ENCODE results near the gene CYP1B1. TPM values are rescaled to one million over a fixed set of nuclear protein-coding genes. Genes with fewer than 3 reads are reported as not detected.
"Not testable (repeated sequence)": the region's sequence is repeated elsewhere in the genome, so short reads cannot be mapped to it uniquely, and the experiment has no call there.

Gene CYP1B1
- total RNA-seq, result 17.1 TPM
- long read RNA-seq, full-length matches to known transcripts, result 27 of 43 reads
- long read RNA-seq, partial matches to known transcripts, result 8 of 43 reads
- long read RNA-seq, other reads (novel, unspliced or antisense), result 8 of 43 reads

GRCh38 chr2:38075507-38076151 is at the start of gene CYP1B1:
Gene CYP1B1, minus strand, starts transcription at chr2:38076151. Its CDS starts 763 bp downstream, at chr2:38075388.
- intact Hi-C loops (cut with DNase I), result loop anchor here (10.0 kb wide), 1 partner anchor 199 kb away; no protein-coding TSS in a partner anchor
- DNase-seq, result peak; percentile 73
- ATAC-seq (ENCODE audit: poor library complexity), result peak; percentile 6

DNA sequence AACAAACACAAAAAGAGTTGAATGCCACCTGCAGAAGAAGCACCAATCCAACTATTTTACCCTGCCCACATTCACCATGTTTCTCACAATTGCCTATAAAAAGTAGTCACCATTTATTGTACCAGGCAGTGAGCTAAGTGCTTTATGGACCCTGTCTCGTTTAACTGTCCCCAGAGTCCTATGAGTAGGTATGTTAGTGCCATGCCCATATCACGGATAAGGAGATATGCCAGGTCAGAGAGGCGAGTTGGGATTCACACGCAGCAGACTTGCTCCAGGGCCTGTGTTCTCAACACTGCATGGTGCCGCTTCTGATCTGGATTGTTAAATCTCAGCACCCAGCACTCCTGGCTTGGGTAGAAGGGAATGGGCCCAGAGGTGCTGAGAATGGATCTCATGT is 49.1 kb upstream of the CYP1B1 start:
- DNase-seq, result no peak
- ATAC-seq (ENCODE audit: poor library complexity), result no peak
- intact Hi-C loops (cut with DNase I), result no loop called here

DNA sequence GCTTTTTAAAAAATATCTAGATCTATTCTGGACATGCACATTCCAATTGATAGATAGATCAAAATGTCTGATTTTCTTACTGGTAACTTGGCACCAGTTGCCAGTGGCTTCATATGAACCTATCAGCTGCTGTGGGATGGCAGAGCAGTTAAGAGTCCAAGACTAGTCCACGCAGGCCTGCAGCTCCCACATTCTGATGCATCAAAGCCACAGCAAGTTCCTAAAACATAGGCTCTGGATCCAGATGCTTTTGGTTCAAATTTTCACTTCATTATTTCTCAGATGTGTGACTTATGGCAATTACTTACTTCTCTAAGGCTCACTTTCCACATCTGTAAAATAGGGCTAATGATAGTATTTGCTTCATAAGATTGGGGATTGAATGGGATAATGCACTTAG is 48.0 kb upstream of the CYP1B1 start:
- DNase-seq (no peak), ATAC-seq (ENCODE audit: poor library complexity) (no peak)
- intact Hi-C loops (cut with DNase I), result no loop called here

DNA sequence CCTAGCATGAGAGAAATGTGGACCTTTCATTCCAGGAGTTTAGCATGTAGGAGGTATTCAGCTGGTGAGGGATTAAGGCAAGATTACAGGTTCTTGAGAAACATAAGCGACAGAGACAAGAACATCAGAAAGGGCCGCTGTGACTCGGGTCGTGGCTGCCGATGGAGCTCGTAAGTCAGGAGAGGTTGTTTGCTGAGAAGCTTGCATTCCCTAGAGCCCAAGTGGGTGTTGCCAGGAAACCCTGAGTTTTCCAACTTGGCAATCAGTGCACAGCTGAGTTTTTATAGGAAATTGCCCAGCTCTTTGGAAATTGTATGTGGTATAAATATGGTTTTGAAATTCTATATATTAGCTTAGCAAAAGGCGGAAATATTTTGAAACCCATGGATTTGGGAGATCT is 46.4 kb upstream of the CYP1B1 start:
- ATAC-seq (ENCODE audit: poor library complexity), result peak; percentile 68

DNA sequence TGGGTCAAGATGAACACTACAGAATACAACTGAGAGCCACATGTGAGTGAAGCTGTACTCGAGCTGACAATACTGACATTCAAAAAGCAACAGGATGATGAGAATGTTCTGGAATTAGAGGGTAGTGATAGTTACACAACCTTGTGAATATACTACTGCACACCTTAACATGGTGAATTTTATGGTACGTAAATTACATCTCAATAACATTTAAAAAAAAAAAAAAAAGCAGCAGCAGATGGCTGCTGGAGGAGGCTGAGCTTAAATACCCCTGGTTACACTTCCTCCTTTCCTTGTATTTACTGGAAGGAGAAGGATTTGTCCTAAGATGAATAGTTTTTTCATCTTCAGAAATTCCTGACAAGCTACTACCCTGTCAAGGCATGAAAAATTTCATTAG is 45.5 kb upstream of the CYP1B1 start:
- ATAC-seq (ENCODE audit: poor library complexity) (no peak), DNase-seq (no peak)
- intact Hi-C loops (cut with DNase I), result no loop called here

More for the DNA sequence above, 46.4 kb upstream of the CYP1B1 start:
- intact Hi-C loops (cut with DNase I), result no loop called here
- peak; percentile 62 for DNase-seq

GRCh38 chr2:38120829-38121228 is 44.9 kb upstream of the CYP1B1 start:
- DNase-seq (no peak), ATAC-seq (ENCODE audit: poor library complexity) (no peak)
- intact Hi-C loops (cut with DNase I), result no loop called here

DNA sequence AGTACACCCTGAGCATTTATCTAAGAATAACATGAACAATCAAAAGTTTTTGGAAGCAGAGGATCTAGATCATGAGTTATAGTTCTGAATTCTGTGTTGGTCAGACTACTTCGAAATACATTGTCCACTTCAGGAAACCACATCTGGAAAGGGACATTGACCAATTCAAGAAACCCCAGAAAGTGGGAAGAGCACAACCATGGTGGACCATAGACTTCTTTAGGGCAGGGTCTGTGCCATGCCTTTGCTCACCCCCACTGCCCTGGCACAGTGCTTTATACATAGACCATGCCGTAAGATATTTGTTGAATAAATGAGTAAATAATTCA is 44.3 kb upstream of the CYP1B1 start:
- intact Hi-C loops (cut with DNase I), result no loop called here
- DNase-seq (no peak), ATAC-seq (ENCODE audit: poor library complexity) (no peak)

- no peak for DNase-seq
- intact Hi-C loops (cut with DNase I), result loop anchor here (5.0 kb wide), 1 partner anchor 134 kb away; no protein-coding TSS in a partner anchor
- peak; percentile 62 for ATAC-seq (ENCODE audit: poor library complexity)
Measured at GRCh38 chr2:38116762-38117161, 40.8 kb upstream of the CYP1B1 start.

DNA sequence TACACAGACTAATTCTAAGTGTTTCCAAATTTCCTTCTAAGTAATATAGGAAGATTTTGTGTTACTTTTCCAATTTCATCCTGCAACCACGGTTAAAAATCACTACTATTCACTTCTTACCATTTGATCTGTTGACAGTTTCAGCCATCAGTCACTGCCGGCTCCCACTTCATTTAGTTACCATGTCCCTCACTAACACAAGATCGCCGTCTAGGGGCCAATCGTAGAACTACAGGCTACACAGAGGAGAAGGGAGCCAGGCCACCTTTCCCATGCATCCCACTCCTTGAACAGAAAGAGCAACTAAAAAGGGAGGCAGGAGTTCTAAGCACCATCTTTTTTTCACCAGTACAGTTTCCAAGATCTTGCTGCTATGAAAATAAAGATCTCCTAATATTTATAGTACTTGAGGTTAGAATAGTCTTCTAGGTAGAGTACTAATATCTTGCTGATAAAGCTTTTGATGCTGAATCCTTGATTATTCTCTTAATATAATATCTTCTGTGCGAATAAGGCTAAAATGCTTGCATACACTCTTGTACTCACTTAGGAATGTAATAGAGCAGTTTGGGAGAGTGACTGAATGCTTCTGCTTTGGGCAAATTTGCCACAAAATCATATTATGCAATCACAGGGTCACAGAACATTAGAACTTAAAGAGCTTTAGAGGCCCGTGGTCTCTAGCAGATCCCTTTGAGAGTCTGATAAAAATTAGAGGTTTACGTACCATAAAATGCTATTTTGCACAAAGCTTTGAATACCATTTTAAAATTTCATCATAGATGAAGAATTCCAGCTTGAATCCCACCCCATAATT is 39.5 kb upstream of the CYP1B1 start:
- ATAC-seq (ENCODE audit: poor library complexity) (peak; percentile 83), DNase-seq (peak; percentile 86)
- intact Hi-C loops (cut with DNase I), result loop anchor here (5.0 kb wide), 1 partner anchor 133 kb away; no protein-coding TSS in a partner anchor

DNA sequence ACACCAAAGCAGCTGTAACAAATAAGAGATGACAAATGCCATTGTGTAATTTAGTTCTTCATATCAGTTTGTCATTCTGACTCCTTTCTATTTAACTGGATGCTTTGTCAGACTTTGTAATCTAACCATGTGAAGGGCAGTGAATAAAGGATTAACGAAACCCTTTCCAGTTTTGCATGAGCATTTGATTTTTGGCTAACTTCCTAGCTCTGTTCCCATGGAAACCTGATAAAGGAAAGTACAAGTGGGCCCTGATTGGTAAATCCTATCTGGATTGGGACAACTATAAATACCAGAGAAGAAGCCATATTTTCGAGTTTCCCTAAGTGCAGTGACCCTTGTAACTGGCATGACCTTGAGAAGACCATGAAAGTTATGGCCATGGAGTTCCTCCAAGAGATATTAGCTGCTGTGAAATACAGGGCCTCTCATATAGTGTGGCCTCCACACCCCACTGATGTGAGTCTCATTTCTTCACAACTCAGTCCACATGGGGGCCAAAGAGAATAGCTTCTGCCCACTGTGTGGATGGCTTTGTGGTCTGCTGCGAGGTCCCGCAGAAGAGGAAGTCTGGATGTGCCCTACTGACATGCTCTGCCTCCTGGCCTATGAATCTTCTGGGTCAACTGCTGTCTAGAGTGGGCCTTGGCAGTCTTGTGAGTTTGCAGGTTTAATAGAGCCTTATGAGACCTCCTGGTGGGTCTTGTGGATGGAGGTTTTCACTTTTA is 38.2 kb upstream of the CYP1B1 start:
- ATAC-seq (ENCODE audit: poor library complexity), result peak; percentile 29
- intact Hi-C loops (cut with DNase I), result no loop called here
- DNase-seq, result no peak

- intact Hi-C loops (cut with DNase I), result no loop called here
- DNase-seq (no peak), ATAC-seq (ENCODE audit: poor library complexity) (peak; percentile 7)
Measured at GRCh38 chr2:38113051-38113450, 37.1 kb upstream of the CYP1B1 start.

GRCh38 chr2:38111350-38111749 is 35.4 kb upstream of the CYP1B1 start:
- DNase-seq; ATAC-seq (ENCODE audit: poor library complexity); intact Hi-C loops (cut with DNase I): not testable (repeated sequence)

GRCh38 chr2:38109732-38110181 is 33.8 kb upstream of the CYP1B1 start:
- intact Hi-C loops (cut with DNase I), result no loop called here
- no peak for ATAC-seq (ENCODE audit: poor library complexity)
- no peak for DNase-seq

DNA sequence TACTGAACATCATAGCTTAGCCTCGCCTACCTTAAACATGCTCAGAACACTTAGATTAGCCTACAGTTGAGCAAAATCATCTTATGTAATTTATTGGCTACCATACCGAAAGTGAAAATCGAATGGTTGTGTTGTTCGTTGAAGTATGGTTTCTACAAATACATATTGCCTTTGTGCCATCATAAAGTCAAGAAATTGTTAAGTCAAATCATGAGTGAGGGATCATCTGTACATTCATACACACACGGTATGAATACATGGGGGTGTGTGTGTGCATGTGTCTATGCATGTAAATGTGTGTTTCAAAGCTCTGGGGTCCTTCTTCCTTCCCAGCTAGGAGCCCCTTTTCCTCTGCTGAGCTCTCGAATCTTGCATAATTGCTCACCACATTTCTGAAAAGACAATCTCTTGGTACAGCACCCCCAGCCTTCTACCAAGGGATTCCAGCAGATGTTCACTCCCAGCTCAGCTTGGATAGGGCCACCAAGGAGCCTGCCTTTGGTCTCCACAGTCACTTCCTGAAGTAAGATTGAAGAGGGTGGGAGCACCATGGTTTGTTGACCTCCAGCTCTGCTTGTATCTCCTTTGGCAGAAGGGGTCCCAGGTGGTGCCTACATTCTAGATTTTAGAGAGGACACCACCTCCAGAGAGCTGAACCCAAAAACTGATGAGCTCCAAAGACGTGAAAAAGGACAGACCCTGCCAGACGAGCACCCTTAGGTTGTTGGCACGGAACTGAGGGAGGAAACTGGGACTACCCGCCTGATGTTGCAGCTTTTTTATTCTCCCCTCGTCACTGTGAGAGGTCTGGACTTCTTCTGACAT is 33.2 kb upstream of the CYP1B1 start:
- ATAC-seq (ENCODE audit: poor library complexity), result no peak
- intact Hi-C loops (cut with DNase I), result no loop called here
- no peak for DNase-seq

- ATAC-seq (ENCODE audit: poor library complexity) (no peak), DNase-seq (no peak)
- intact Hi-C loops (cut with DNase I), result no loop called here
Measured at GRCh38 chr2:38107738-38108410, 31.9 kb upstream of the CYP1B1 start.

- DNase-seq (no peak), ATAC-seq (ENCODE audit: poor library complexity) (peak; percentile 41)
- intact Hi-C loops (cut with DNase I), result no loop called here
Measured at GRCh38 chr2:38106405-38107094, 30.6 kb upstream of the CYP1B1 start.

GRCh38 chr2:38105922-38106321 is 30.0 kb upstream of the CYP1B1 start:
- intact Hi-C loops (cut with DNase I), result no loop called here
- DNase-seq (no peak), ATAC-seq (ENCODE audit: poor library complexity) (no peak)

Measured in Right ventricle myocardium superior (tissue), 1 donor.